ENCODE measurements around the gene APOBEC3A. TPM values are rescaled to one million over a fixed set of nuclear protein-coding genes. Genes with fewer than 3 reads are reported as not detected.

Gene APOBEC3A
- total RNA-seq, 1 experiment from 2014 or later = not detected

- H3K4me1 Mint-ChIP-seq (ENCODE audit: low read depth, unreplicated experiment) = peaks cover 13% of the 10 kb centered on the region
- peak overlapping the region; percentile 32 for H3K27ac Mint-ChIP-seq (ENCODE audit: unreplicated experiment)
- no peak overlapping the region for H3K4me3 ChIP-seq (ENCODE audit: low read depth, low read length)
- H3K9me3 ChIP-seq = no peaks in the 10 kb centered on the region
- H3K4me1 ChIP-seq = peaks cover 35% of the 10 kb centered on the region
- ChIA-PET POLR2A (no interaction called here), CTCF (no interaction called here)
- no peaks in the 10 kb centered on the region for H3K36me3 Mint-ChIP-seq (ENCODE audit: insufficient read depth, unreplicated experiment)
- H3K4me3 Mint-ChIP-seq (ENCODE audit: unreplicated experiment) = no peak overlapping the region
- no peaks in the 10 kb centered on the region for H3K27me3 Mint-ChIP-seq (ENCODE audit: insufficient read depth, unreplicated experiment)
- no peaks in the 10 kb centered on the region for H3K36me3 ChIP-seq (ENCODE audit: control insufficient read depth, insufficient read depth, low read length)
- intact Hi-C loops (cut with micrococcal nuclease; ENCODE audit: unreplicated experiment) = no loop called here
- TF ChIP-seq, protein P1, sequence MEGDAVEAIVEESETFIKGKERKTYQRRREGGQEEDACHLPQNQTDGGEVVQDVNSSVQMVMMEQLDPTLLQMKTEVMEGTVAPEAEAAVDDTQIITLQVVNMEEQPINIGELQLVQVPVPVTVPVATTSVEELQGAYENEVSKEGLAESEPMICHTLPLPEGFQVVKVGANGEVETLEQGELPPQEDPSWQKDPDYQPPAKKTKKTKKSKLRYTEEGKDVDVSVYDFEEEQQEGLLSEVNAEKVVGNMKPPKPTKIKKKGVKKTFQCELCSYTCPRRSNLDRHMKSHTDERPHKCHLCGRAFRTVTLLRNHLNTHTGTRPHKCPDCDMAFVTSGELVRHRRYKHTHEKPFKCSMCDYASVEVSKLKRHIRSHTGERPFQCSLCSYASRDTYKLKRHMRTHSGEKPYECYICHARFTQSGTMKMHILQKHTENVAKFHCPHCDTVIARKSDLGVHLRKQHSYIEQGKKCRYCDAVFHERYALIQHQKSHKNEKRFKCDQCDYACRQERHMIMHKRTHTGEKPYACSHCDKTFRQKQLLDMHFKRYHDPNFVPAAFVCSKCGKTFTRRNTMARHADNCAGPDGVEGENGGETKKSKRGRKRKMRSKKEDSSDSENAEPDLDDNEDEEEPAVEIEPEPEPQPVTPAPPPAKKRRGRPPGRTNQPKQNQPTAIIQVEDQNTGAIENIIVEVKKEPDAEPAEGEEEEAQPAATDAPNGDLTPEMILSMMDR (IDR thresholded peaks at IDR 0.05; ENCODE audit: insufficient read depth in 1 of 2, low read depth in 1 of 2, low read length in 1 of 2, severe bottlenecking in 1 of 2, unreplicated experiment in 1 of 2) = no peak
- DNase-seq = peak in 1 of 2 experiments; percentile 17
- no peaks in the 10 kb centered on the region for H3K9me3 Mint-ChIP-seq (ENCODE audit: unreplicated experiment)
- no TSS peak for BruUV-seq (replicated peaks)
- H3K27me3 ChIP-seq (replicated peaks; ENCODE audit: control insufficient read depth, insufficient read depth, low read length) = no peaks in the 10 kb centered on the region
These were observed 30.2 kb upstream of the APOBEC3A start for GRCh38 chr22:38927033-38927781.

- Histone ChIP-seq H3K9me3 (no peaks in the 10 kb centered on the region), H3K36me3 (ENCODE audit: control insufficient read depth, insufficient read depth, low read length) (no peaks in the 10 kb centered on the region), H3K4me1 (peaks cover 10% of the 10 kb centered on the region), H3K4me3 (ENCODE audit: low read depth, low read length) (no peak overlapping the region), H3K27me3 (replicated peaks; ENCODE audit: control insufficient read depth, insufficient read depth, low read length) (no peaks in the 10 kb centered on the region)
- Mint-ChIP-seq H3K36me3 (ENCODE audit: insufficient read depth, unreplicated experiment) (no peaks in the 10 kb centered on the region), H3K9me3 (ENCODE audit: unreplicated experiment) (no peaks in the 10 kb centered on the region), H3K27ac (ENCODE audit: unreplicated experiment) (no peak overlapping the region), H3K27me3 (ENCODE audit: insufficient read depth, unreplicated experiment) (no peaks in the 10 kb centered on the region), H3K4me3 (ENCODE audit: unreplicated experiment) (no peak overlapping the region), H3K4me1 (ENCODE audit: low read depth, unreplicated experiment) (no peaks in the 10 kb centered on the region)
- TF ChIP-seq, protein P1 (IDR thresholded peaks at IDR 0.05; ENCODE audit: insufficient read depth in 1 of 2, low read depth in 1 of 2, low read length in 1 of 2, severe bottlenecking in 1 of 2, unreplicated experiment in 1 of 2) = no peak
- intact Hi-C loops (cut with micrococcal nuclease; ENCODE audit: unreplicated experiment) = no loop called here
- DNase-seq = no peak
- ChIA-PET CTCF (no interaction called here), POLR2A (no interaction called here)
- BruUV-seq (replicated peaks) = no TSS peak
These were observed 26.9 kb upstream of the APOBEC3A start for GRCh38 chr22:38930512-38930911.

- BruUV-seq (replicated peaks) = no TSS peak
- Mint-ChIP-seq H3K4me3 (ENCODE audit: unreplicated experiment) (no peak overlapping the region), H3K4me1 (ENCODE audit: low read depth, unreplicated experiment) (no peaks in the 10 kb centered on the region), H3K9me3 (ENCODE audit: unreplicated experiment) (no peaks in the 10 kb centered on the region), H3K27ac (ENCODE audit: unreplicated experiment) (no peak overlapping the region), H3K27me3 (ENCODE audit: insufficient read depth, unreplicated experiment) (no peaks in the 10 kb centered on the region), H3K36me3 (ENCODE audit: insufficient read depth, unreplicated experiment) (no peaks in the 10 kb centered on the region)
- intact Hi-C loops (cut with micrococcal nuclease; ENCODE audit: unreplicated experiment) = no loop called here
- no peaks in the 10 kb centered on the region for H3K4me1 ChIP-seq
- H3K9me3 ChIP-seq = no peaks in the 10 kb centered on the region
- ChIA-PET POLR2A (no interaction called here), CTCF (no interaction called here)
- no peak overlapping the region for H3K4me3 ChIP-seq (ENCODE audit: low read depth, low read length)
- no peaks in the 10 kb centered on the region for H3K27me3 ChIP-seq (replicated peaks; ENCODE audit: control insufficient read depth, insufficient read depth, low read length)
- H3K36me3 ChIP-seq (ENCODE audit: control insufficient read depth, insufficient read depth, low read length) = no peaks in the 10 kb centered on the region
- DNase-seq = no peak
- TF ChIP-seq, protein P1 (IDR thresholded peaks at IDR 0.05; ENCODE audit: insufficient read depth in 1 of 2, low read depth in 1 of 2, low read length in 1 of 2, severe bottlenecking in 1 of 2, unreplicated experiment in 1 of 2) = no peak
These were observed 22.4 kb upstream of the APOBEC3A start for GRCh38 chr22:38935023-38935422.

Measured in Caco-2 (cell line).